HEK293 (cell line): Measurements from ENCODE around the gene DOK5.

ENCODE experiments used
- CTCF ChIA-PET: fragments of 350-600 bp; formaldehyde crosslinking; extraction: SDS; loops from one replicate; lab custom pipeline; 2021; ENCODE audit warnings: antibody characterized with exemption; lab: Yijun Ruan, JAX
- POLR2A ChIA-PET: fragments of 300-600 bp; formaldehyde crosslinking; extraction: SDS; loops from one replicate; lab custom pipeline; 2020; ENCODE audit warnings: antibody characterized with exemption, inconsistent platforms; lab: Yijun Ruan, JAX
- H3K27ac ChIP-seq: fragments of 200-500 bp; sonication (Bioruptor generic); 2 replicates; pipeline ENCODE4 v1.5.1; 2014; ENCODE audit warnings: low read depth, low read length, control low read depth, inconsistent platforms; ENCODE audit errors: extremely low read depth
- H3K36me3 ChIP-seq, 2 experiments: fragments of 200-500 bp in 1 of 2; sonication (Bioruptor generic) in 1 of 2; 1 replicate in 1 of 2; 2 replicates in 1 of 2; pipeline ENCODE4 v1.5.1; 2014 to 2017; ENCODE audit warnings: inconsistent platforms in 2 of 2, low read length in 2 of 2; ENCODE audit not compliant: control insufficient read depth in 2 of 2, insufficient read depth in 1 of 2
- H3K4me1 ChIP-seq: fragments of 200-500 bp; sonication (Bioruptor generic); 2 replicates; pipeline ENCODE4 v1.5.1; 2014; ENCODE audit warnings: mild to moderate bottlenecking, low read length, inconsistent platforms; ENCODE audit not compliant: control insufficient read depth, insufficient read depth
- H3K4me3 ChIP-seq: 2 replicates; pipeline ENCODE4 v1.5.1; 2011; ENCODE audit warnings: low read depth, mild to moderate bottlenecking, control low read depth, low read length, moderate library complexity
- H3K9me3 ChIP-seq: fragments of 200-500 bp; sonication (Bioruptor generic); 2 replicates; pipeline ENCODE4 v1.5.1; 2014; ENCODE audit warnings: low read depth, low read length, inconsistent platforms; ENCODE audit not compliant: control insufficient read depth, insufficient read depth
- KLF7 ChIP-seq: fragments of 450-650 bp; formaldehyde crosslinking; IDR thresholded peaks from 2 replicates; pipeline ENCODE4 v1.5.1; 2016; ENCODE audit warnings: missing biosample characterization, missing genetic modification characterization, borderline replicate concordance
- MEIS1 ChIP-seq: sonication (generic); formaldehyde crosslinking; IDR thresholded peaks from 2 replicates; pipeline ENCODE4 v1.8.1; 2022; ENCODE audit warnings: missing genetic modification reagents, mild to moderate bottlenecking, borderline replicate concordance
- TCF7L2 ChIP-seq: IDR thresholded peaks from 2 replicates; pipeline ENCODE4 v1.6.1; 2011; ENCODE audit warnings: low read depth, mild to moderate bottlenecking, inconsistent platforms, low read length, moderate library complexity, borderline replicate concordance
- ZNF10 ChIP-seq: fragments of 450-650 bp; formaldehyde crosslinking; IDR thresholded peaks from 2 replicates; pipeline ENCODE4 v1.5.1; 2017; ENCODE audit warnings: missing biosample characterization, missing genetic modification characterization
- ZNF121 ChIP-seq: fragments of 450-650 bp; formaldehyde crosslinking; IDR thresholded peaks from 2 replicates; pipeline ENCODE4 v1.5.1; 2016; ENCODE audit warnings: missing biosample characterization, missing genetic modification characterization
- ZNF133 ChIP-seq: fragments of 450-650 bp; formaldehyde crosslinking; IDR thresholded peaks from 2 replicates; pipeline ENCODE4 v1.5.1; 2016; ENCODE audit warnings: missing biosample characterization, missing genetic modification characterization
- ZNF416 ChIP-seq: fragments of 450-650 bp; formaldehyde crosslinking; IDR thresholded peaks from 2 replicates; pipeline ENCODE4 v1.5.1; 2016; ENCODE audit warnings: missing biosample characterization, missing genetic modification characterization
- ZNF624 ChIP-seq: fragments of 450-650 bp; formaldehyde crosslinking; IDR thresholded peaks from 2 replicates; pipeline ENCODE4 v1.5.1; 2017; ENCODE audit warnings: missing biosample characterization, missing genetic modification characterization
- ZNF626 ChIP-seq: fragments of 450-650 bp; sonication (Bioruptor Pico); formaldehyde crosslinking; IDR thresholded peaks from 2 replicates; pipeline ENCODE4 v1.5.1; 2018; ENCODE audit warnings: missing biosample characterization, missing genetic modification characterization, inconsistent platforms
- ZNF629 ChIP-seq: fragments of 450-650 bp; formaldehyde crosslinking; IDR thresholded peaks from 2 replicates; pipeline ENCODE4 v1.5.1; 2017; ENCODE audit warnings: missing biosample characterization, missing genetic modification characterization
- ZNF785 ChIP-seq: fragments of 450-650 bp; formaldehyde crosslinking; IDR thresholded peaks from 2 replicates; pipeline ENCODE4 v1.5.1; 2016; ENCODE audit warnings: missing biosample characterization, missing genetic modification characterization
- ZNF843 ChIP-seq: fragments of 450-650 bp; formaldehyde crosslinking; IDR thresholded peaks from 2 replicates; pipeline ENCODE4 v1.5.1; 2016; ENCODE audit warnings: missing biosample characterization, missing genetic modification characterization
- TF ChIP-seq, protein P1 (sequence below): fragments of 450-650 bp; formaldehyde crosslinking; IDR thresholded peaks from 2 replicates; pipeline ENCODE4 v1.5.1; 2016; ENCODE audit warnings: missing biosample characterization, missing genetic modification characterization, borderline replicate concordance
- TF ChIP-seq, protein P2 (sequence below): fragments of 450-650 bp; formaldehyde crosslinking; IDR thresholded peaks from 2 replicates; pipeline ENCODE4 v1.5.1; 2016; ENCODE audit warnings: missing biosample characterization, missing genetic modification characterization
- TF ChIP-seq, protein P3 (sequence below): fragments of 450-650 bp; formaldehyde crosslinking; IDR thresholded peaks from 2 replicates; pipeline ENCODE4 v1.5.1; 2016; ENCODE audit warnings: missing biosample characterization, missing genetic modification characterization
- TF ChIP-seq, protein P4 (sequence below): fragments of 450-650 bp; formaldehyde crosslinking; IDR thresholded peaks from 2 replicates; pipeline ENCODE4; 2016; ENCODE audit warnings: missing biosample characterization, missing genetic modification characterization
- TF ChIP-seq, protein P5 (sequence below): fragments of 450-650 bp; formaldehyde crosslinking; IDR thresholded peaks from 2 replicates; pipeline ENCODE4 v1.5.1; 2016; ENCODE audit warnings: missing biosample characterization, missing genetic modification characterization

The DOK5 gene

DNA sequence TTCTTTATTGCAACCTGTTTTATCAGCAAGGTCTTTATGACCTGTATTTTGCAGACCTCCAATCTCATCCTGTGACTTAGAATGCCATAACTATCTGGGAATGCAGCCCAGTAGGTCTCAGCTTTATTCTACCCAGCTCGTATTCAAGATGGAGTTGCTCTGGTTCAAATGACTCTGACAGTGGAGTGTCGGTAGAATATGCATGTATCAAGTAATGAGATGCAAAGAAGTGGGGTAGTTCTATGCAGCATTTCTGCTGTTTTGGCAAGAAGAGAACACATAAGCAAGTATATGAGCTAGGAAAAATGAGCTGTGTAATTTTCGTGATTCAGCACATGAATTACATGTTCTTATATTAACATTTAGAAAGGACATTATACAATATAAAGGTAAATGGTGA is 185.9 kb downstream of the DOK5 start:
- Histone ChIP-seq H3K4me1 (no peaks in the 10 kb centered on the region), H3K36me3 (no peaks in the 10 kb centered on the region), H3K27ac (no peak overlapping the region), H3K4me3 (no peak overlapping the region), H3K9me3 (no peaks in the 10 kb centered on the region)
- ChIA-PET CTCF (interaction anchor here (0.8 kb wide), 1 partner anchor 19 kb away, joined by 3 read pairs; no protein-coding TSS in a partner anchor), POLR2A (no interaction called here)
- TF ChIP-seq ZNF843: no peak
- TF ChIP-seq TCF7L2: no peak
- no peak for TF ChIP-seq ZNF626
- no peak for TF ChIP-seq ZNF629
- no peak for TF ChIP-seq ZNF624 (tag by site-specific recombination)
- TF ChIP-seq, protein P1, sequence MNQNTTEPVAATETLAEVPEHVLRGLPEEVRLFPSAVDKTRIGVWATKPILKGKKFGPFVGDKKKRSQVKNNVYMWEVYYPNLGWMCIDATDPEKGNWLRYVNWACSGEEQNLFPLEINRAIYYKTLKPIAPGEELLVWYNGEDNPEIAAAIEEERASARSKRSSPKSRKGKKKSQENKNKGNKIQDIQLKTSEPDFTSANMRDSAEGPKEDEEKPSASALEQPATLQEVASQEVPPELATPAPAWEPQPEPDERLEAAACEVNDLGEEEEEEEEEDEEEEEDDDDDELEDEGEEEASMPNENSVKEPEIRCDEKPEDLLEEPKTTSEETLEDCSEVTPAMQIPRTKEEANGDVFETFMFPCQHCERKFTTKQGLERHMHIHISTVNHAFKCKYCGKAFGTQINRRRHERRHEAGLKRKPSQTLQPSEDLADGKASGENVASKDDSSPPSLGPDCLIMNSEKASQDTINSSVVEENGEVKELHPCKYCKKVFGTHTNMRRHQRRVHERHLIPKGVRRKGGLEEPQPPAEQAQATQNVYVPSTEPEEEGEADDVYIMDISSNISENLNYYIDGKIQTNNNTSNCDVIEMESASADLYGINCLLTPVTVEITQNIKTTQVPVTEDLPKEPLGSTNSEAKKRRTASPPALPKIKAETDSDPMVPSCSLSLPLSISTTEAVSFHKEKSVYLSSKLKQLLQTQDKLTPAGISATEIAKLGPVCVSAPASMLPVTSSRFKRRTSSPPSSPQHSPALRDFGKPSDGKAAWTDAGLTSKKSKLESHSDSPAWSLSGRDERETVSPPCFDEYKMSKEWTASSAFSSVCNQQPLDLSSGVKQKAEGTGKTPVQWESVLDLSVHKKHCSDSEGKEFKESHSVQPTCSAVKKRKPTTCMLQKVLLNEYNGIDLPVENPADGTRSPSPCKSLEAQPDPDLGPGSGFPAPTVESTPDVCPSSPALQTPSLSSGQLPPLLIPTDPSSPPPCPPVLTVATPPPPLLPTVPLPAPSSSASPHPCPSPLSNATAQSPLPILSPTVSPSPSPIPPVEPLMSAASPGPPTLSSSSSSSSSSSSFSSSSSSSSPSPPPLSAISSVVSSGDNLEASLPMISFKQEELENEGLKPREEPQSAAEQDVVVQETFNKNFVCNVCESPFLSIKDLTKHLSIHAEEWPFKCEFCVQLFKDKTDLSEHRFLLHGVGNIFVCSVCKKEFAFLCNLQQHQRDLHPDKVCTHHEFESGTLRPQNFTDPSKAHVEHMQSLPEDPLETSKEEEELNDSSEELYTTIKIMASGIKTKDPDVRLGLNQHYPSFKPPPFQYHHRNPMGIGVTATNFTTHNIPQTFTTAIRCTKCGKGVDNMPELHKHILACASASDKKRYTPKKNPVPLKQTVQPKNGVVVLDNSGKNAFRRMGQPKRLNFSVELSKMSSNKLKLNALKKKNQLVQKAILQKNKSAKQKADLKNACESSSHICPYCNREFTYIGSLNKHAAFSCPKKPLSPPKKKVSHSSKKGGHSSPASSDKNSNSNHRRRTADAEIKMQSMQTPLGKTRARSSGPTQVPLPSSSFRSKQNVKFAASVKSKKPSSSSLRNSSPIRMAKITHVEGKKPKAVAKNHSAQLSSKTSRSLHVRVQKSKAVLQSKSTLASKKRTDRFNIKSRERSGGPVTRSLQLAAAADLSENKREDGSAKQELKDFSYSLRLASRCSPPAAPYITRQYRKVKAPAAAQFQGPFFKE: no peak
- TF ChIP-seq, protein P2, sequence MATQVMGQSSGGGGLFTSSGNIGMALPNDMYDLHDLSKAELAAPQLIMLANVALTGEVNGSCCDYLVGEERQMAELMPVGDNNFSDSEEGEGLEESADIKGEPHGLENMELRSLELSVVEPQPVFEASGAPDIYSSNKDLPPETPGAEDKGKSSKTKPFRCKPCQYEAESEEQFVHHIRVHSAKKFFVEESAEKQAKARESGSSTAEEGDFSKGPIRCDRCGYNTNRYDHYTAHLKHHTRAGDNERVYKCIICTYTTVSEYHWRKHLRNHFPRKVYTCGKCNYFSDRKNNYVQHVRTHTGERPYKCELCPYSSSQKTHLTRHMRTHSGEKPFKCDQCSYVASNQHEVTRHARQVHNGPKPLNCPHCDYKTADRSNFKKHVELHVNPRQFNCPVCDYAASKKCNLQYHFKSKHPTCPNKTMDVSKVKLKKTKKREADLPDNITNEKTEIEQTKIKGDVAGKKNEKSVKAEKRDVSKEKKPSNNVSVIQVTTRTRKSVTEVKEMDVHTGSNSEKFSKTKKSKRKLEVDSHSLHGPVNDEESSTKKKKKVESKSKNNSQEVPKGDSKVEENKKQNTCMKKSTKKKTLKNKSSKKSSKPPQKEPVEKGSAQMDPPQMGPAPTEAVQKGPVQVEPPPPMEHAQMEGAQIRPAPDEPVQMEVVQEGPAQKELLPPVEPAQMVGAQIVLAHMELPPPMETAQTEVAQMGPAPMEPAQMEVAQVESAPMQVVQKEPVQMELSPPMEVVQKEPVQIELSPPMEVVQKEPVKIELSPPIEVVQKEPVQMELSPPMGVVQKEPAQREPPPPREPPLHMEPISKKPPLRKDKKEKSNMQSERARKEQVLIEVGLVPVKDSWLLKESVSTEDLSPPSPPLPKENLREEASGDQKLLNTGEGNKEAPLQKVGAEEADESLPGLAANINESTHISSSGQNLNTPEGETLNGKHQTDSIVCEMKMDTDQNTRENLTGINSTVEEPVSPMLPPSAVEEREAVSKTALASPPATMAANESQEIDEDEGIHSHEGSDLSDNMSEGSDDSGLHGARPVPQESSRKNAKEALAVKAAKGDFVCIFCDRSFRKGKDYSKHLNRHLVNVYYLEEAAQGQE (tag by site-specific recombination): no peak
- no peak for TF ChIP-seq ZNF133 (tag by site-specific recombination)

DNA sequence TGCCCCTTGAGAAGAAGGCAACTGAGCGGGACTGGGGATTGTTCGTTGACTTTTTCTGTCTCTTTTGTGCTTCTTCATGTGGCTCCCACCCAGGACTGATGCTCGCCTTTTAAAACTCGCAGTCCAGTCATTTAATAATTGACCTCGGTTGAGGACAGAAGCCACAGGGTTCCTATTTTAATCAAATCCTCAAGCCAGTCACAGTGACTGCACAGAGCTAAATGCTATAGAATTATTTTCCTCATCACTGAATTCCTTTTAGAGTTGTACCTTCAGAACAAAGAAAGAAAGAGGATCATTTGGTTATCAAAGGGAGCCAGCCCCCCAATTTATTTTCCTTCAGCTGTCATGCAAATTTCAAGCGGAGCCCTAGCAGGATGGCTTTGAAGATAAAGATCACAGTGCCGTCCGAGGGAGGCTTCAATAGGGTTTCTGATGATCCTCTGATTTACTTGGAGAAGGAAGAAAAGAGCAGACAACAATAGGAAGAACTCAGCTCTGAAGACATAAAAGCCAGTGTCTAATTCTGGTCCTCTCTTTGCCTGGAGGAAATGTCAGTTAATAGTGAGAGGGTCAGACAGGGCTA is 186.6 kb downstream of the DOK5 start:
- Histone ChIP-seq H3K27ac (no peak overlapping the region), H3K36me3 (no peaks in the 10 kb centered on the region), H3K4me3 (no peak overlapping the region), H3K4me1 (no peaks in the 10 kb centered on the region), H3K9me3 (no peaks in the 10 kb centered on the region)
- TF ChIP-seq ZNF10 (tag by site-specific recombination) (no peak), MEIS1 (CRISPR knock-in tag) (no peak), ZNF416 (tag by site-specific recombination) (no peak), KLF7 (tag by site-specific recombination) (no peak), ZNF121 (tag by site-specific recombination) (no peak), ZNF785 (no peak)
- TF ChIP-seq, protein P3, sequence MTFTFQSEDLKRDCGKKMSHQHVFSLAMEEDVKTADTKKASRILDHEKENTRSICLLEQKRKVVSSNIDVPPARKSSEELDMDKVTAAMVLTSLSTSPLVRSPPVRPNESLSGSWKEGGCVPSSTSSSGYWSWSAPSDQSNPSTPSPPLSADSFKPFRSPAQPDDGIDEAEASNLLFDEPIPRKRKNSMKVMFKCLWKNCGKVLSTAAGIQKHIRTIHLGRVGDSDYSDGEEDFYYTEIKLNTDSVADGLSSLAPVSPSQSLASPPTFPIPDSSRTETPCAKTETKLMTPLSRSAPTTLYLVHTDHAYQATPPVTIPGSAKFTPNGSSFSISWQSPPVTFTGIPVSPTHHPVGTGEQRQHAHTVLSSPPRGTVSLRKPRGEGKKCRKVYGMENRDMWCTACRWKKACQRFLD (tag by site-specific recombination): no peak
- TF ChIP-seq, protein P4, sequence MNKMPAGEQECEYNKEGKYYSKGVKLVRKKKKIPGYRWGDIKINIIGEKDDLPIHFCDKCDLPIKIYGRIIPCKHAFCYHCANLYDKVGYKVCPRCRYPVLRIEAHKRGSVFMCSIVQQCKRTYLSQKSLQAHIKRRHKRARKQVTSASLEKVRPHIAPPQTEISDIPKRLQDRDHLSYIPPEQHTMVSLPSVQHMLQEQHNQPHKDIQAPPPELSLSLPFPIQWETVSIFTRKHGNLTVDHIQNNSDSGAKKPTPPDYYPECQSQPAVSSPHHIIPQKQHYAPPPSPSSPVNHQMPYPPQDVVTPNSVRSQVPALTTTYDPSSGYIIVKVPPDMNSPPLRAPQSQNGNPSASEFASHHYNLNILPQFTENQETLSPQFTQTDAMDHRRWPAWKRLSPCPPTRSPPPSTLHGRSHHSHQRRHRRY (tag by site-specific recombination): no peak
- TF ChIP-seq, protein P5, sequence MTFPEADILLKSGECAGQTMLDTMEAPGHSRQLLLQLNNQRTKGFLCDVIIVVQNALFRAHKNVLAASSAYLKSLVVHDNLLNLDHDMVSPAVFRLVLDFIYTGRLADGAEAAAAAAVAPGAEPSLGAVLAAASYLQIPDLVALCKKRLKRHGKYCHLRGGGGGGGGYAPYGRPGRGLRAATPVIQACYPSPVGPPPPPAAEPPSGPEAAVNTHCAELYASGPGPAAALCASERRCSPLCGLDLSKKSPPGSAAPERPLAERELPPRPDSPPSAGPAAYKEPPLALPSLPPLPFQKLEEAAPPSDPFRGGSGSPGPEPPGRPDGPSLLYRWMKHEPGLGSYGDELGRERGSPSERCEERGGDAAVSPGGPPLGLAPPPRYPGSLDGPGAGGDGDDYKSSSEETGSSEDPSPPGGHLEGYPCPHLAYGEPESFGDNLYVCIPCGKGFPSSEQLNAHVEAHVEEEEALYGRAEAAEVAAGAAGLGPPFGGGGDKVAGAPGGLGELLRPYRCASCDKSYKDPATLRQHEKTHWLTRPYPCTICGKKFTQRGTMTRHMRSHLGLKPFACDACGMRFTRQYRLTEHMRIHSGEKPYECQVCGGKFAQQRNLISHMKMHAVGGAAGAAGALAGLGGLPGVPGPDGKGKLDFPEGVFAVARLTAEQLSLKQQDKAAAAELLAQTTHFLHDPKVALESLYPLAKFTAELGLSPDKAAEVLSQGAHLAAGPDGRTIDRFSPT (tag by site-specific recombination): no peak
- POLR2A ChIA-PET: no interaction called here
- CTCF ChIA-PET: interaction anchor here (0.8 to 1.7 kb wide), 3 partner anchors 8 to 19 kb away, joined by 3 to 5 read pairs (median 3); no protein-coding TSS in a partner anchor
